Stimulated activated naive CD8-positive, alpha-beta T cell treated with anti-CD3 and anti-CD28 coated beads, Interleukin-15, Interleukin-2, amounts not matched to agents 100 U/mL and 50 U/mL, for 24 hours (primary cell): ENCODE measurements around the gene ARHGAP33.

ENCODE experiments used
- ATAC-seq: fragments of 150-1000 bp; cut with Tn5 transposase; one replicate; pipeline ENCODE4 v1.10.0; 2021
- DNase-seq: peaks from one replicate; pipeline ENCODE4 v3.0.0; 2021

Gene ARHGAP33

DNA sequence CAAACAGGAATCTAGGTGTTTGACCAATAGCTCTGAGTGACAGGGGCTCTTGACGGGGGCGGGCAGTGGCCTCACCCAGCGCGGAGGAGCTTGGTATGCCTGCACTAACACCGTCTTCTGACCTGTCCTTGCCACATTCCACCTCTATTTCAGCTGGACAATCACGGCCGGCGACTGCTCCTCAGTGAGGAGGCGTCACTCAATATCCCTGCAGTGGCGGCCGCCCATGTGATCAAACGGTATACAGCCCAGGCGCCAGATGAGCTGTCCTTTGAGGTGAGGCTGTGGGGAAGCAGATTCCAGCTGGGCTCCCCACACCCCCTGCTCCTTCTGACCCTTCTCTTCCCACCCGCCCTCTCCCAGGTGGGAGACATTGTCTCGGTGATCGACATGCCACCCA is 4.7 kb downstream of the ARHGAP33 start:
- no peak for ATAC-seq

DNA sequence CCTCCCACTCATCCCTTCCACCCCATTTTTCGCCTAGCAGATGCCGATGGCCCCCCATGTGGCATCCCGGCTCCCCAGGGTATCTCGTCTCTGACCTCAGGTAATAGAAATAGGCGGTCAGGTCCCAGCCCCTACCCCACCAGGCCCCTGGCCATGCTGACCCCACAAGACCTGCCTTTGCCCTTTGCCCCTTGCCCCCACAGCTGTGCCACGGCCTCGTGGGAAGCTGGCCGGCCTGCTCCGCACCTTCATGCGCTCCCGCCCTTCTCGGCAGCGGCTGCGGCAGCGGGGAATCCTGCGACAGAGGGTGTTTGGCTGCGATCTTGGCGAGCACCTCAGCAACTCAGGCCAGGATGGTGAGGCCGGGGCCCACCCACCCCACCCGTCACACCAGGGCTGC is 5.4 kb downstream of the ARHGAP33 start:
- no peak for DNase-seq

More for the DNA sequence above, 4.7 kb downstream of the ARHGAP33 start:
- DNase-seq, result no peak

DNA sequence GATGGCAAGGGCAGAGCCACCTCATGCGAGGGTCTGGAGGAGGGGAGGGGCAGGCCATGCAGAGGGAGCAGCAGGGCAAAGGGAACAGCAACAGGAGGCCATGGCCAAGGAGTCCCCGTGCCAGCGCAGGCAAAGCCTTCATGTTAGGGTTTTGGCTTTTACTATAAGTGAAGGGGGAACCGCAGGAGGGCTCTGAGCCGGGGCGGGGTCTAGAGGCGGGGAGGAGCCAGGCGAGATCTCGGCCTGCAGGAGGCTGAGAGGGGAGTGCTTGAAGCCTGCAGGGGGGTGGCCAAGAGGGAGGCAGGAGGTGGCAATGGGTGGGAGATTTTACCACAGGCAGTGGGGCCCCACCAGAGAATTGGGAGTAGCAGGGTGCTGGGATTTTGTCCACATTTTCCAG is 6.3 kb downstream of the ARHGAP33 start:
- ATAC-seq, result no peak
- no peak for DNase-seq

More for the DNA sequence above, 5.4 kb downstream of the ARHGAP33 start:
- ATAC-seq, result no peak

DNA sequence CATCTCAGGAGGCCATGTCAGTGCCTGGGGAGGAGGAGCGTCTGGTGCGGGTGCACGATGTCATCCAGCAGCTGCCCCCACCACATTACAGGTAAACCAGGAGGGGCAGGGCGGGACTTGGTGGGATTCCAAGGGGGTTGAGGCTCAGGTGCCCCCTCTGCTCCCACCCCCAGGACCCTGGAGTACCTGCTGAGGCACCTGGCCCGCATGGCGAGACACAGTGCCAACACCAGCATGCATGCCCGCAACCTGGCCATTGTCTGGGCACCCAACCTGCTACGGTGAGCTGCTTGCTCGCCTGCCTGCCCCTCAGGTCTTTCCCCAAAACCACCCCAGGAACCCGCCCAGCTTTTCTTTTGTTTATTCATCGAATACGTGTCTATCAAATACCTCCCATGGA is 7.2 kb downstream of the ARHGAP33 start:
- ATAC-seq, result no peak
- no peak for DNase-seq

- ATAC-seq, result no peak
- DNase-seq, result no peak
Measured at GRCh38 chr19:35783469-35784434, 8.4 kb downstream of the ARHGAP33 start.

GRCh38 chr19:35784503-35785338 is 9.4 kb downstream of the ARHGAP33 start:
- DNase-seq, result no peak

DNA sequence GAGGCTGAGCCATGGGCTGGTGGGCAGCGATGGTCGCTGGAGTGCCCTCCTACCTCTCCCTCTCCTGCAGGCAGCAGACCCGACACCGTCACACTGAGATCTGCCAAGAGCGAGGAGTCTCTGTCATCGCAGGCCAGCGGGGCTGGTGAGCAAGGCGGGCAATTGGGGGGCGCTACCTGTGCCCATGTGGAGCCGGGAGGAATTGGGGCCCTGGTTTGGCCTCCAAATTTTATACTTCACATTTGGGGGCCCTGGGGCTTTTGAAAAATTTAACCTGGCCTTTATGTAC is 9.9 kb downstream of the ARHGAP33 start:
- DNase-seq (no peak), ATAC-seq (no peak)

More at GRCh38 chr19:35784503-35785338, 9.4 kb downstream of the ARHGAP33 start:
- ATAC-seq, result no peak

DNA sequence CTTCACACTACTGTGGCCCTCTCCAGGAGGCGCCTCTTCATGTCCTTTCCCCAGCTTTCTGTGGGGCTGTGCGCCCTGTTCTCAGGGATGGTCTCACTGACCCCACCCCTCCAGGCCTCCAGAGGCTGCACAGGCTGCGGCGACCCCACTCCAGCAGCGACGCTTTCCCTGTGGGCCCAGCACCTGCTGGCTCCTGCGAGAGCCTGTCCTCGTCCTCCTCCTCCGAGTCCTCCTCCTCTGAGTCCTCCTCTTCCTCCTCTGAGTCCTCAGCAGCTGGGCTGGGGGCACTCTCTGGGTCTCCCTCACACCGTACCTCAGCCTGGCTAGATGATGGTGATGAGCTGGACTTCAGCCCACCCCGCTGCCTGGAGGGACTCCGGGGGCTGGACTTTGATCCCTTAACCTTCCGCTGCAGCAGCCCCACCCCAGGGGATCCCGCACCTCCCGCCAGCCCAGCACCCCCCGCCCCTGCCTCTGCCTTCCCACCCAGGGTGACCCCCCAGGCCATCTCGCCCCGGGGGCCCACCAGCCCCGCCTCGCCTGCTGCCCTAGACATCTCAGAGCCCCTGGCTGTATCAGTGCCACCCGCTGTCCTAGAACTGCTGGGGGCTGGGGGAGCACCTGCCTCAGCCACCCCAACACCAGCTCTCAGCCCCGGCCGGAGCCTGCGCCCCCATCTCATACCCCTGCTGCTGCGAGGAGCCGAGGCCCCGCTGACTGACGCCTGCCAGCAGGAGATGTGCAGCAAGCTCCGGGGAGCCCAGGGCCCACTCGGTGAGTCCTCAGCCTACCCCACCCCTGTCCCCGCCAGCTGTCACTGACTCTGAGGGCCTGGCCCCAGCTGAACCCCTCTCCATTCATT is 11.2 kb downstream of the ARHGAP33 start:
- DNase-seq (no peak), ATAC-seq (no peak)

DNA sequence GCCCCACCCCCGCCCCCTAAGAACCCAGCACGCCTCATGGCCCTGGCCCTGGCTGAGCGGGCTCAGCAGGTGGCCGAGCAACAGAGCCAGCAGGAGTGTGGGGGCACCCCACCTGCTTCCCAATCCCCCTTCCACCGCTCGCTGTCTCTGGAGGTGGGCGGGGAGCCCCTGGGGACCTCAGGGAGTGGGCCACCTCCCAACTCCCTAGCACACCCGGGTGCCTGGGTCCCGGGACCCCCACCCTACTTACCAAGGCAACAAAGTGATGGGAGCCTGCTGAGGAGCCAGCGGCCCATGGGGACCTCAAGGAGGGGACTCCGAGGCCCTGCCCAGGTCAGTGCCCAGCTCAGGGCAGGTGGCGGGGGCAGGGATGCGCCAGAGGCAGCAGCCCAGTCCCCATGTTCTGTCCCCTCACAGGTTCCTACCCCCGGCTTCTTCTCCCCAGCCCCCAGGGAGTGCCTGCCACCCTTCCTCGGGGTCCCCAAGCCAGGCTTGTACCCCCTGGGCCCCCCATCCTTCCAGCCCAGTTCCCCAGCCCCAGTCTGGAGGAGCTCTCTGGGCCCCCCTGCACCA is 11.9 kb downstream of the ARHGAP33 start:
- ATAC-seq (no peak), DNase-seq (no peak)

DNA sequence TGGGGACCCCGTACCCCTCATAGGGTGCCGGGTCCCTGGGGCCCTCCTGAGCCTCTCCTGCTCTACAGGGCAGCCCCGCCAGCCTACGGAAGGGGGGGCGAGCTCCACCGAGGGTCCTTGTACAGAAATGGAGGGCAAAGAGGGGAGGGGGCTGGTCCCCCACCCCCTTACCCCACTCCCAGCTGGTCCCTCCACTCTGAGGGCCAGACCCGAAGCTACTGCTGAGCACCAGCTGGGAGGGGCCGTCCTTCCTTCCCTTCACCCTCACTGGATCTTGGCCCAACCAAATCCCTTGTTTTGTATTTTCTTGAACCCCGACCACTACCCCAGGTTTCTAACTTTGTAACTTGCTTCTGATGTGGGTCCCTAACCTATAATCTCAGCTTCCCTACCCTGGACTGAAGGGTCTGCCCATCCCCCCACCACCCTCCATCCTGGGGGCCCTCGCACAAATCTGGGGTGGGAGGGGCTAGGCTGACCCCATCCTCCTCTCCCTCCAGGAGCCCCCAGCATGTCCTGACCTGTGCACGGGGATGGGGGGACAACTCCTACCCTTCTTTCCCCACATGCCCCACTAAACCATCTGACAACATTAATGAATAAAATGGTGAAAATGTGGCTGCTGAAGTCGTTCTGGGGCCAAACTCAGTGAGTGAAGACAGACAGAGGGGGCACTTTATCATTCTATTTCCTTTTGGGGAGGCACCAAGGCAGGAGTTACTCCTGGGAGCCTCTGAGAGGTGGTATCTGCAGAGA is 13.0 kb downstream of the ARHGAP33 start:
- ATAC-seq, result no peak

GRCh38 chr19:35789195-35789977 is 14.0 kb downstream of the ARHGAP33 start:
- ATAC-seq (no peak), DNase-seq (no peak)

More for the DNA sequence above, 13.0 kb downstream of the ARHGAP33 start:
- no peak for DNase-seq

DNA sequence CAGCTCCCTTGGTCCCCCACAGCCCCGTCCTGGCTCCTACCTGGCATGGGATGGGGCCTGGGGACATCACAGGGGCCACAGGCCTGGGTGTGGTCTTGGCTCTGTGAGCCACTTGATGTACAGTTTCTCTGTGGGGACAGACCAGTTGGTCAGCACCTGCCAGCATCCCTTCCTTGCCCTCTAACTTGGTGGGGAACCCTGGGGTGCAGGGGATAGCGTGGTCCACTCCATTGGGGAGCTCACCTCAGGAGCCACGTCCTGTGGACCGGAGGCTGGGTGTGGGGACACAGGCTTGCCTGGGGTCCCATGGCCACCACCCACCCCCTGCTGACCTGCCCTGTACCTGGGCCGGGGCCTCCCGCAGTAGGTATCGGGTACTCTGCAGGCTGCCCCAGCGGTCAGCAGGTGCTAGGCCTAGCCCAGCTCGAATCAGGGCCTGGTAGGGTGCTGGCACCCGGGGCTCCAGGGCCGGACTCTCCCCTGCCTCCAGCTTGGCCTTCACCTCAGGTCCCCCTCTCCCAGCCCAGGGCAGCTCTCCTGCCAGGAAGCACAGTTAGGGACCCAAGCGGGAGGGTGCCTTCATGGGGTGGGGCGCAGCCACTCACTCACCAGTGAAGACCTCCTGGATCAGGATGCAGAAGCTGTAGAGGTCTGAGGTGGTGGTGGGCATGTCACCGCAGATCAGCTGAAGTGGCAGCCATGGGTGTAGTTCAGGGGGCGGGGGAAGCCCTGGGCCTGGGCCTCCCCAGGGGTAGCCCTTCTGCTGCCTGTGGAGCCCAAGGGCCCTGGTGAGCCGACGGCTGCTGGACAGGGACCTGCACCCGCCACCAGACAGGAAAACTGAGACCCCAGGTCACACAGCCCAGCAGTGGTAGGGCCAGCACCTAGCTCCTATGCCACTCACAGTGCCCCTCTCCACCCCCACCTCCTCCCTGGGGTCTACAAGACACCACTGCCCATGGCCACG is 14.9 kb downstream of the ARHGAP33 start:
- DNase-seq, result no peak
- no peak for ATAC-seq

DNA sequence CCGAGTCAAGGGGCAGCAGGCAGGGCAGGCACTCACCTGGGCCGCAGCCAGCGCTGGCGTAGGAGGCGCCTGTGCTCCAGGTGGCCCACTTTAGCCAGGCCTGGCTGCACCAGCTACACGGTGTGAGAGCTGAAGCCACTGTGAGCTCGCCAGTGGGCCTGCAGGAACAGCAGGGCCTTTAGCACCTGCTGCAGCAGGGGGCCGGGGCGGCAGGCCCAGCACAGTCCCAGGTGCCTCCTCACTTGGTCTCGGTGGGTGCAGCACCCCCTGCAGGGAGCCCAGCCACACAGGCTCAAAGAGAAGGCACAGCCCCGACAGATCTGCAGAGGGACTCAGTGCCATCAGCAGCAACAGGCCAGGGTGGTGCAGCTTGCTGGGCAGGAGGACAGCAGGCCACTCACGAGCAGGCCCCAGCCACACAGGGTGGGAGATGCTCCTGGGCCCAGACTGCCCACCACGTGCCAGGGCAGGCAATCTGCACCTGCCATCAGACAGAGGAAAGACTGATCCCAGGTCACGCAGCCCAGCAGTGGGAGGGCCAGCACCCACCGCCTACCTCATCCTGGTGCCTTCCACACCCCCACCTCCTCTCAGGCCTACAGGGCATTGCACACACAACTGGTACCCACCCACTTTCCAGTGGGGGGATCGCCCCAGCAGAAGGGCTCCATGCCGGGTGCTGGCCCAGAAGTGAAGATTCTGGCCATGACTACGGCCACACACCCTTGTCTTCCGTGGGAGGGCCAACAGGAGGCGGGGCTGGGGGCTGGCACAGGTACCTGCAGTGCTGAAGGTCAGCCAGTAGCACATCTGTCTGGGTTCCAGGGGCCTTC is 15.8 kb downstream of the ARHGAP33 start:
- DNase-seq (peak; percentile 24), ATAC-seq (no peak)

GRCh38 chr19:35791814-35792279 is 16.5 kb downstream of the ARHGAP33 start:
- no peak for DNase-seq
- no peak for ATAC-seq

DNA sequence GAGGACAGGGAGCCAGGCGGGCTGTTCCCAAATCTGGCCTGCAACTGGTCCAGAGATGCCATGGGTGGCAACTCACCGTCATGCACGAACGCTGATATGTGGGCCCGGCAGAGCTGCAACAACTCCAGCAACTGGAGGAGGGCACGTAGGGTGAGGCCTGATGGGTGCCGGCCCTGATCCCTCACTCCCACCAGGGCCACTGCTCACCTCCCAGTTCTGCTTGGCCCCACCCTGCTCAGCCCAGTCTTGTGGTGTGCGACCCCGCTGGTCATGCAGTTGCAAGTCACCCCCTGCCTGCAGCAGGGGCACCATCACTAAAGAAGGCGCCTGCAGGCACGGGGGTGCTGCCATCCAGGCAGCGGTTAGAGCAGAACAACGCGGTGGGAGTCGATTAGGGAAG is 16.9 kb downstream of the ARHGAP33 start:
- DNase-seq (no peak), ATAC-seq (no peak)

GRCh38 chr19:35792888-35793287 is 17.5 kb downstream of the ARHGAP33 start:
- no peak for DNase-seq
- ATAC-seq, result no peak

GRCh38 chr19:35793381-35794165 is 18.2 kb downstream of the ARHGAP33 start:
- ATAC-seq, result no peak
- no peak for DNase-seq
